Gastrocnemius medialis (tissue), 4 donors: ENCODE results near the gene URI1. TPM values are rescaled to one million over a fixed set of nuclear protein-coding genes. Genes with fewer than 3 reads are reported as not detected.
A peak's percentile ranks its signal among the peaks of the same experiment; 100 is the strongest.

ENCODE experiments used
- ATAC-seq, 2 donors: fragments of 150-250 bp; one replicate each; pipeline ENCODE4 v1.9.1; 2016
- DNase-seq, 2 donors: peaks; one replicate each; pipeline ENCODE4 v3.0.0-alpha.2; 2019
- H3K27ac ChIP-seq, 4 donors: fragments of 200-600 bp; sonication (generic); 1 replicate in 1 of 4; 2 replicates in 3 of 4; pipeline ENCODE4 v1.5.1; 2016 to 2018; ENCODE audit warnings: mild to moderate bottlenecking in 2 of 4, moderate library complexity in 1 of 4
- H3K27me3 ChIP-seq, 3 donors: fragments of 200-600 bp; sonication (generic) in 2 of 3; 1 replicate in 1 of 3; 2 replicates in 2 of 3; pipeline versions ENCODE4 v1.5.1 to v1.6.0; 2016 to 2019; ENCODE audit warnings: mild to moderate bottlenecking in 1 of 3, moderate library complexity in 1 of 3
- H3K36me3 ChIP-seq, 2 donors: fragments of 200-600 bp; sonication (generic) in 1 of 2; one replicate each; pipeline ENCODE4 v1.5.1; 2017 to 2018
- H3K4me1 ChIP-seq, 2 donors: fragments of 200-600 bp; sonication (generic) in 1 of 2; one replicate each; pipeline ENCODE4 v1.5.1; 2016 to 2017; ENCODE audit warnings: mild to moderate bottlenecking in 2 of 2
- H3K4me3 ChIP-seq, 4 donors: fragments of 200-600 bp; sonication (generic) in 3 of 4; 1 replicate in 1 of 4; 2 replicates in 3 of 4; pipeline ENCODE4 v1.5.1; 2016 to 2019; ENCODE audit warnings: mild to moderate bottlenecking in 2 of 4
- H3K9me3 ChIP-seq, 3 donors: fragments of 200-600 bp; sonication (generic) in 2 of 3; 1 replicate in 1 of 3; 2 replicates in 2 of 3; pipeline ENCODE4 v1.5.1; 2016 to 2019
- CTCF ChIP-seq, 5 experiments: fragments of 450-650 bp in 3 of 5; fragments of 200-600 bp in 2 of 5; sonication (generic) in 2 of 5; IDR thresholded peaks in 4 of 5; conservative IDR thresholded peaks in 1 of 5; 1 replicate in 4 of 5; 2 replicates in 1 of 5; pipeline ENCODE4 v1.5.1; 2016 to 2019; ENCODE audit warnings: antibody characterized with exemption in 5 of 5, mild to moderate bottlenecking in 3 of 5, moderate library complexity in 3 of 5
- POLR2A ChIP-seq, 2 donors: fragments of 450-650 bp; IDR thresholded peaks; one replicate each; pipeline ENCODE4 v1.6.1; 2017; ENCODE audit warnings: antibody characterized with exemption in 2 of 2, mild to moderate bottlenecking in 2 of 2, moderate library complexity in 2 of 2
- in situ Hi-C, 4 donors: fragments of 200-750 bp; cut with MboI; loops; one replicate each; pipeline versions ENCODE4 v1.15.0 to v1.8.0; 2017; ENCODE audit warnings: low sequenced_read_pairs in 4 of 4
- intact Hi-C: fragments of 100-400 bp; cut with DNase I; formaldehyde crosslinking; loops from one replicate; pipeline ENCODE4 v1.15.1; 2023; ENCODE audit warnings: low total_unique reads
- total RNA-seq, 4 donors: library from RNA; depleted of rRNA; stranded (reverse); fragments of >200 nt; gene quantifications; one replicate each; pipeline versions ENCODE4 v1.1.0 to v1.2.3, GENCODE V29; 2016

URI1 gene
- total RNA-seq, result 10 to 100 TPM; 37.4 to 84.1 (median 59.2) TPM

- peaks cover 24 to 25% of the 10 kb centered on the region in 2 donors for H3K4me1 ChIP-seq
- in situ Hi-C loops (no loop called here), intact Hi-C loops (loop anchor here (1.0 to 2.0 kb wide), 4 partner anchors 67 to 335 kb away; partner anchors contain the start of genes CCNE1 and POP4)
- ATAC-seq (peak; percentile 93 to 94), DNase-seq (peak; percentile 80 to 87)
- H3K9me3 ChIP-seq, result no peaks in the 10 kb centered on the region
- no peaks in the 10 kb centered on the region for H3K36me3 ChIP-seq
- peak within 1 kb of the TSS; percentile 70 to 87 (median 80) for H3K27ac ChIP-seq
- H3K27me3 ChIP-seq, result no peaks in the 10 kb centered on the region
- TF ChIP-seq POLR2A (IDR thresholded peaks at IDR 0.05) (peak; percentile 74 to 84), CTCF (IDR thresholded peaks at IDR 0.05 in 4 of 5, conservative IDR thresholded peaks at IDR 0.05 in 1 of 5) (no peak)
- H3K4me3 ChIP-seq, result peak within 1 kb of the TSS; percentile 65 to 88 (median 78)
Observed at GRCh38 chr19:29941828-29942403, at the start of gene URI1. TSS of gene URI1 (plus strand) at chr19:29942239. CDS start at chr19:29942548, 309 bp downstream.

- H3K4me3 ChIP-seq, result no peak overlapping the region
- H3K4me1 ChIP-seq, result no peaks in the 10 kb centered on the region
- H3K9me3 ChIP-seq, result no peaks in the 10 kb centered on the region
- no peaks in the 10 kb centered on the region for H3K27me3 ChIP-seq
- TF ChIP-seq CTCF (IDR thresholded peaks at IDR 0.05 in 4 of 5, conservative IDR thresholded peaks at IDR 0.05 in 1 of 5) (no peak), POLR2A (IDR thresholded peaks at IDR 0.05) (no peak)
- in situ Hi-C loops, result no loop called here
- DNase-seq, result no peak
- intact Hi-C loops, result no loop called here
- no peak for ATAC-seq
- no peaks in the 10 kb centered on the region for H3K36me3 ChIP-seq
- no peak overlapping the region for H3K27ac ChIP-seq
Observed at GRCh38 chr19:29893606-29894284, 48.3 kb upstream of the URI1 start.

- Histone ChIP-seq H3K27ac (no peak overlapping the region), H3K27me3 (no peaks in the 10 kb centered on the region), H3K4me3 (no peak overlapping the region), H3K9me3 (no peaks in the 10 kb centered on the region), H3K36me3 (no peaks in the 10 kb centered on the region), H3K4me1 (no peaks in the 10 kb centered on the region)
- intact Hi-C loops, result no loop called here
- TF ChIP-seq POLR2A (IDR thresholded peaks at IDR 0.05) (no peak), CTCF (IDR thresholded peaks at IDR 0.05 in 4 of 5, conservative IDR thresholded peaks at IDR 0.05 in 1 of 5) (no peak)
- in situ Hi-C loops, result no loop called here
- ATAC-seq (no peak), DNase-seq (no peak)
Observed at GRCh38 chr19:29896802-29897201, 45.2 kb upstream of the URI1 start.

GRCh38 chr19:29897466-29897865 is 44.6 kb upstream of the URI1 start:
- TF ChIP-seq CTCF (IDR thresholded peaks at IDR 0.05 in 4 of 5, conservative IDR thresholded peaks at IDR 0.05 in 1 of 5), result no peak
- TF ChIP-seq POLR2A (IDR thresholded peaks at IDR 0.05), result no peak
- Histone ChIP-seq H3K36me3 (no peaks in the 10 kb centered on the region), H3K27ac (no peak overlapping the region), H3K4me1 (no peaks in the 10 kb centered on the region), H3K27me3 (no peaks in the 10 kb centered on the region), H3K9me3 (no peaks in the 10 kb centered on the region), H3K4me3 (no peak overlapping the region)
- no peak for ATAC-seq
- intact Hi-C loops (no loop called here), in situ Hi-C loops (no loop called here)
- DNase-seq, result no peak
